ENCODE measurements around the gene AHNAK.
"Not testable (repeated sequence)": the region's sequence is repeated elsewhere in the genome, so short reads cannot be mapped to it uniquely, and the experiment has no call there.

AHNAK gene

DNA sequence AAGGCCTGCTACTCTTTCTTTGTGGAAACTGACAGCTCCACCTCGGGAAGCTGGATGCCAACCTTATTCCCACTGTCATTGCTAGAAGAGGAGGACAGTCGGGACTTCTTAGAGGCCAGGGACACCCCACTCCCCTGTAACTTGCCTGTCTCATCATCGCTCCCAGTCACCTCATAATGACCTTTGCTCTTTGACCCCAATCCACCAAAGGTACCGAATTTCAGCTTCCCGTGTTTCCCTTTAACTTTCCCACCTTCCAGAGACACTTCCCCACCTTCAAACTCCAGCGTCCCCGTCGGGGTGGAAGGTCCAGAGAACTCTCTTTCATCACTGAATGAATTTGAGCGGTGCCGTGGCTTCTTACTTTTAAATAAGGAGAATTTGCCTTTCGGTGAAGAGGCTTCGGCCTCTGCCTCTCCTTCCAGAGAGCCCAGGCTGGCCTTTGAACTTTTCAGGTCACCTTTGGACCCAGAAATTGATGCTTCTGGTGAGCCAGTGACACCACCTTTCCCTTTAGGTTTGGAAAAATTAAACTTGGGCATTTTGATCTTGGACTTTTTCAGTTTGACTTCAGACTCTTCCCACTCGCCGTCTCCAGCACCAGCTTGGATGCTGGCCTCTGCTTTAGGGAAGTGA is 29.8 kb downstream of the AHNAK start:
- no peak for DNase-seq (ENCODE audit: low spot score)

DNA sequence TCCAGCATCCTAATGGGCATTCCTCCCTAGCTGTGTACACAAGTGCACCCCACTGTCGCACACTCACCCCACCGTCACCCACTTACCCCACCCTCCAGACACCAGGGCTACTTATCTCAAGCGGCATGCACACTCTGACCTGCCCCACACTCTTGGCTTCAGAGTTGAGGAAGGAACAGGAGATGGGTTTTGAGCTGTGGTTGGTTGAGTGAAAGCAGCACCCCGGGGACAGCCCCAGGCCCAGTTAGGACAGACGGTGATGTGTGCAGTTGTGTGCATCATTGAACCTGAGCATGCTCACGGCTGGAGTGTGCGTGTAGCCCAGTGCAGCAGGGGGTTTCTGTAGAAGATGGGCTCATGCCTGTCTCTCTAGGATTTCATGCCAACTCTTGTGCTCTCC is 32.5 kb downstream of the AHNAK start:
- DNase-seq (ENCODE audit: low spot score): no peak

DNA sequence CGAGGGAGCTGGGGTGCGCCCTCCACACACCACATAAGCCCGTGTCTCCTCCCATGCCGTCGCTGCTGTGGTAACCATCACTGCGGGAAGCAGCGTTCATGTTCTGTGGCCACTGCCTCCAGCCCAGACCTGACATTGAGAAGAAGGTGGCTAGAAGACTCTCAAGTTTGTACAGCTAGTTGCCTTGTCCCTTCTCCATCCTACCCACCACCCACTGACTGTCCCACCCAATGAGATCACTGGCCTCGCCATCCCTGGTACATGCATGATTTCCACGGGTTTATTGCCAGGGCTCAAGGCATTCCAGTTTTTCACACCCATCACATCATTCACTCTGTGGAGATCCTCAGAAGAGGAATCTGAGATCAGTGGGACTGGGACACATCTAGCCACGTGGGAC is 33.0 kb downstream of the AHNAK start:
- no peak for DNase-seq (ENCODE audit: low spot score)

DNA sequence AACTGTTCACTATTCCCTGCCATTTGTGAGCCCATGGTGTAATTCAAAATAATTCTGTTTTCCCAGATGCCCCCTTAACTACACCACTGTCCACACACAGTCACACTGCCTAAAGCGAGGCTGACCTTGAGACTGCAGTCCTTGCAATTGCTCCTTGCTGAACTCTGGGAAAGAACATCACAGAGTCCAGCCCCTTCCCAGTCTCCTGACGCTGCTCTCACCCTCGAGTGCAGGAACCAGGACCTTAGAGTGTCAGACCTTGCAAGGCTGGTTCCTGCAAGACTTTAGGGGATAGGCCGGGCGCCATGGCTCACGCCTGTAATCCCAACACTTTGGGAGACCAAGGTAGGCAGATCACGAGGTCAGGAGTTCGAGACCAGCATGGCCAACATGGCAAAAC is 33.6 kb downstream of the AHNAK start:
- no peak for DNase-seq (ENCODE audit: low spot score)

DNA sequence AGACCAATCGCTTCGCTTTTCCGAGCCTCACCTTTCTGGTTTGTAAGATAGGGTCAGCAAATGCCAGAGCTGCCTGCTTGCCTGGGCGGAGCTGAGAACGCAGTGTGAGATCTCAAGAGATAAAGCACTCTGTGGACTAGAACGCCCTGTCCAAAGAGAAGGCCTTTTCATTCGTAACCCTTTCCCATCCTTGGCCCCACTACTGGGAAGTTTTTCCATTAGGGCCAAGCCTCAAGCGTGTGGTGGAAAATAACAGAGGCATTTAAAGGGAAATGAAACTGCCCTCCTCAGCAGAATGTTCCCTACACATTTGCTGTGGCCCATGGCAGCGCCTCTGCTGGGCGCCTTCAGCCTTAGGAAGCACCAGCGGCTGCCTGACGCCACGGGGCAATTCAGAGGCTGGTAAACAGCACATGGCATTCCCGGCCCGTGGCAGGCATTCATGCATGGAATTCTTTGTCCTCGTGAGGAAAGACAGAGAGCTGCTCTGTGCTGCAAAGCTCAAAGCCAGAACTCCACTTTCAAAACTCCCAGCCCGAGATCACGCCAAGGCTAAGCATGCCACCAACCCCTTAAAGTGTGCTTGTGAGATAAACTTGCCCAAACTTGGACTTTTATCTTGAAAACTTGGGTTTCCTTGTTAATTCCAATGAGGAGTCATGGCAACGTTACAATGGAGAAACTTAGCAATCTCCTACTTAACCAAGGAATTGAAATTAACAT is 38.1 kb downstream of the AHNAK start:
- peak; percentile 93 for DNase-seq (ENCODE audit: low spot score)

DNA sequence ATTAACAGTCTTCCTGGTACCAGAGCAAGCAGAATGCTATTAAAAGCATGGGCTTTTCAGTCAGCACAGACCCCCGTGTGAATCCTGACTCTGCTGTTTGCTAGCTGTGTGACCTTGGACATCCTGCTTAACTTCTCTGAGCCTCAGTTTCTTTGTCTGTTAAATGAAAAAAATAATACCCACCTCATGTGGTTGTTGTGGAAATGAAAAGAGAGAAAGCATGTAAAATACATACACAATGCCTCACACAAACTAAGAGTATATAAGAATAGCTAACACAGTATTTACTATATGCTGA is 39.5 kb downstream of the AHNAK start:
- no peak for DNase-seq (ENCODE audit: low spot score)

DNA sequence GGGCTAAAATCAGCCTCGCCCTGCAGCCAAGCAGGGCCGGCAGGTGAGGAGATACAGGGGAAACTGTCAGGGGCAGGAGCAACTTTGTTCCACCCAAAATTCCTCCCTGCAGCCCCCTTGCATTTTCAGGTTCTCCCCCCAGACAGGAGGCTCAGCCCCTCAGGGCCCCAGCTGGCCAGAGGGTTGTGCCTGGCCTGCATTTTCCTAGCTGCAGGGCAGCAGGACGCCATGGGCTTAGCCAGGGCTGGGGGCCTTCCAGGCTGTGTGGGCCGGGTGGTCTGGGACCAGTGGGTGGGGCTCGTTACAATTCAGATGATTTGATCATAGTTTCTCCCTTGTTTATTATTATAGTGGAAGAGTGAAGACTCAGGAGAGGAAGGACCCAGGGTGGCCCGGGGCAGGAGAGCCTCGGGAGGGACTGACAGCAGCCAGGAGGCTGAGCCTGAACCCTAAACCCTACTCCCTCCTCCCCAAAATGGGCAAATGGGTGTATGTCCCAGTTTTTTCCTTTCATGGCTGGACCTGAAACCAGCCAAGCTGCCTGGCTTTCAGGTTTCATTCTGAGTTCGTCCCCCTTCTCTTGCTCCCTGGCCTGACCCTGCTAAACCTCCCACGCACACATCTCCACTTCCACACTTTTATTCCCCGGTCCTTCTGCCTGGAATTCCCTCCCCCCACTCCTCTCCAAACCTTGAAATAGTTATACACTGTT is 40.0 kb downstream of the AHNAK start:
- no peak for DNase-seq (ENCODE audit: low spot score)

DNA sequence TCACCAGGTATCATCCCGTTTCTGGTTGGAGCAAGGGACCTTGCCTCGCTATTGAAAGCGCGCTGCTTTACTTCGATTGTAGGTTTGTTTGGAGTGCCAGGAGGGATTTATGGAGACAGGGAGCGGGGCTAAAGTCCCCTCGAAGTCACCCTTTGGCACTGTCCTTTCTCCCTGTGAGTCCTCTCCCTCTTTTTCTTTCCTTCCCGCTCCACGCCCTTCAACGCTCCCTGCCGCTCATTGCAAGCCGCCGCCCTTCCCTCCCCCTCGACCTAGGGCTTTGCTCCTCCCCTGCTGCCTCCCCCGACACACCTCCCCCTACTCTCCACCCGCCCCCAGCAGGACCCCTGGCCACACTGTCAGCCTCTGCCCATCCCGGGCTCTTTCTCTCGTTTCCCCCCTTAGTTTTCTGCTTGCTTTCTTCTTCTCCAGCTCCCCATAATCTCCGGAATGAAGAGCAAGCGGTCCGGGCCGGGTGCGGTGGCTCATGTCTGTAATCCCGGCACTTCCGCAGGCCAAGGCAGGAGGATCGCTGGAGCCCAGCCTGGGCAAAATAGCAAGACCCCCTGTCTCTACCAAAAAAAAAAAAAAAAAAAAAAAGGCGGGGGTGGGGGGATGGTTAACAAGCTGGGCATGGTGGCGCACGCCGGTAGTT is 41.0 kb downstream of the AHNAK start:
- no peak for DNase-seq (ENCODE audit: low spot score)

DNA sequence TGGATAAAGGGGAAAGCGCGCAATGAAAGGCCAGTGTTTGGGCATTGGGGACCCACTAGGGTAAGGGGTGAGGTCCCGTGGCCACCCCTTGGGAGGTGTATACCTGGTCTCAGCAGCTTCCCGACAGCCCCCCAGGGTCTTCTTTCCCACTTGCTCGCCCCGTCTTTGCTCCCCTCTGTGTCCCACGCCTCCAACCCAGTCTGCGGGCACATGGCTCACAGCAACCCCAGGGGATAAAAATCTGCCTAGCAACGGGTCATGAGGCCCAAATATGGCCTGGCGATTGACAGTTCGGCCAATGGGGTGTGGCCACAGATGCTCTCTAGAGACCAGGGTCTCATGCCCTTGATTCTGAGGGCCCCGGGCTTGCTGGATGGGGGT is 41.6 kb downstream of the AHNAK start:
- no peak for DNase-seq (ENCODE audit: low spot score)

DNA sequence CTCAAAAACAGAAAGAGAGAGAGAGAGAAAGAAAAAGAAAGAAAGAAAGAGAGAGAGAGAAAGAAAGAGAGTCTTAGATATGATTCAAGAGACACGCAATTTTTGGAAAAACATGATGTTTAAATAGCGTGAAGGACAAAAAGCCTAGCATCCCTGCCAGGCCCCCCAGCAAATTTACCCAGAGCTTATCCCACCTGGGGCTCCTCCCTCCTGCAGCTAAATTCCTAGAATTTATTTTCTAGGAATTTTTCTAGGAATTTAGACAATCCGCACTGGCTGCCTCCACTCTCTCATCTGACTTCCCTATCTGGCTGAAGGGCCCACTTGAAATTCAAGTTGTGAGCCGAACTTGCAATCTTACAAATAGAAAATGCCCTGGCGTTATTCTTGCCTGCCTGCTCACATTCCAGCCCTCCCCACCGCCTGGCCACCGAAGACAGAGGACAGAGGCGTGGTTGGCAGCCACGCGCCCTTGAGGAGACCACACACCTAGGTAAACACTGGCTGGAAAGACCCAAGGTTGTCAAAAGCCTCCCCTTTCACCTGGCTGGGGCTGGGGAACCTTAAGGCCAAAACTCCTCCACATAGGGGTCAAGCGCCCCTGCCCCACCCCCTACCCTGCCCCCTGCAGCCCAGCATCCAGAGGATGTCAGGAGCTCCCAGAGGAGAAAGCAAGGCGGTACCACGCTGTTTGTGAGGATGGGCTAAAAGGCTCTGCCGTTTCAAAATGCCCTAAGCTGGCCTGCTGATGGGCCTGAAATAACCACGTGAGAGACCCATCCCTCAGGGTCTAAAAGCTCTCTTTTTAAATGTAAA is 42.2 kb downstream of the AHNAK start:
- no peak for DNase-seq (ENCODE audit: low spot score)

DNA sequence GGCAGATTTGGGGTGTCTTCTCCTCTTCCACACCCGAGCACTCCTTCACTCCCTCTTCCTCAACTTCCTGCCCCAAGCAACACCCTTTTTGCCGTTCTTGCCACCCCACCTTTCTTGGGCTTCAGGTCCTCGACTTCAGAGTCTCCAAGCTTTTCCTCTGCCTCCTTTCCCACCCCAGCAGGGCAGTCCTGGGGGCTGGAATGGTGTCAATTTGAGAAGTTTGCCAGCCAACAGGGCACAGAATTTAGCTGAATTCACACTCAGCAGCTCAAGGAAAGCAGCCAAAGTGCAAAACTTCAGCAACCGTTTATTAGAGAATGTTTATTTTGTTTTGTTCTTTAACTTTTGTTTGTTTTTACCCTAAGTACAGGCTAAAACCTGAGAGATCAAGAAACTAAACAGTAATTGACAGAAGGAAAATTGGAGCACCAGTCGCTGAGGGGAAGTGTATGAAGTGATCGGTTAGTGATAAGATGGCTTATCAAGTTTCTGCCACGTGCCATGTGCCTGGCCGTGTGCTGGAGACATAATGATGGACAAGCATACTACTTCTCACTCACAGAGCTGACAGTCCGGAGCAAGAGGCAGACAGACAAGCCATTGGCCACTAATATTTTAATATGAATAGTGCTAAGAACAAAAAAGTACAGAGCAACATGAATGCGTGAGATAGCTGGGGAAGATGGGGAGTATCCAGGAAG is 44.4 kb downstream of the AHNAK start:
- DNase-seq (ENCODE audit: low spot score): no peak

DNA sequence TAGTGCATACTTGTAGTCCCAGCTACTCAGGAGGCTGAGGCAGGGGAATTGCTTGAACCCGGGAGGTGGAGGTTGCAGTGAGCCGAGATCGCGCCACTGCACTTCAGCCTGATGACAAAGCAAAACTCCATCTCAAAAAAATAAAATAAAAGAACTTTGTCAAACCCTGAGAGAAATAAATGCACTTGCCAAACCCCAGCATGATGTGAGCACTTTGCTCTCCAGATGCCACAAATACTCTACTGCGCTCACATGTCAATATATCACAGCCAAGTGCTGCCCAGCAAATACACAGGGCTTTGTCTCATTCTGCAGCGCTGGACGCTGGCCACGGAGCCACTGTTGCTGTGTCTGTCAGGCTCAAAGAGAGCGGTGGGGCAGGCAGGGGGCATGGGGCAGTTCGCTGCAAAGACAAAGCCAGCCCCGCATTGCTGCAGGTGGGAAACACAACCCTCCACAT is 45.1 kb downstream of the AHNAK start:
- DNase-seq (ENCODE audit: low spot score): peak; percentile 77

DNA sequence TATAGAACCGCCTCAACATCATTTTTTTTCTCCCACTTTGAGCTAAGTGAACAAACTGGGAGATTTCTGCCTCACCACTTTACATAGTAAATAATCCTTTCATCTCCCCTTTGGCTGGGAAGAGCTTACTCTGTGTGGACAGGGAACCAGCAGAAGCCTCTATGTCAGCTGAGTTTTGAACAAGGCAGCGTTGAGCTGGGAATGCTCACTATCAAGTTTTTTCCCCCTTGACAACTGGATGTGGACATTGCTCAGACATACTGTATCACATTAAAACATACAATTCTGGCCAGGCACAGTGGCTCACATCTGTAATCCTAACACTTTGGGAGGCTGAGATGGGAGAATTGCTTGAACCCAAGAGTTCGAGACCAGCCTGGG is 46.0 kb downstream of the AHNAK start:
- DNase-seq (ENCODE audit: low spot score): no peak

DNA sequence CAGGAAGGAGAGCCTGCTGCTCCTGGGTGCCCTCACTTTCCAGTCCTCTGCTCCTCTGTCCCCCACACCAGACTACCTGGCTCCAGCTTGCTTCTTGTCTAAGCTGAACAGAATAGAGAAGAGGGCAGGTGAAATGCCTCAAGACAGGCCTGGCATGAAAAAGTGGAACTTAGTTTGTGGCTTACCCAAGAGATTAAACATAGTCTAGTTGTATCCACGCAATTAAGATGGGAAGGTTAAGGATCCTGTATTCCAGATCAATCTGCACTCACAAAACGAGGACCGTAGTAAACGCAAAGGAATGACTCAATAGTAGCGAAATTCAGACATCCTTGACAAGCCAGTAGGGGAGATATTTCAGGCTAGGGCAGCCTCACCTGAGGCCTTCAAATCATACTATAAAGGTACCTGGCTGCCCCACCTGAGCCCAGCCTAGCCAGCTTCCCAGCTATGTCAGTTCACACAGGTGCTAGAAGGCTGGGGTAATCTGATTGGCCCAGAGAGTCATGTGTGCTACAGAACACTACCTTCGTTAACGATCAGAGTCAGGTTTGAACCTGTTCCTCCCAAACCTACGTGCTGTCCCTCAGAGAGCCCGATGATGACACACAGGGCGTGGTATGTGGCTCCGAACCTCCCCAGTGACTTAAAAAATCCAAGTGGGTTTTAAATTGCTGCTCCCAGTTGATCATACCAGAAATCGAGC is 46.5 kb downstream of the AHNAK start:
- no peak for DNase-seq (ENCODE audit: low spot score)

DNA sequence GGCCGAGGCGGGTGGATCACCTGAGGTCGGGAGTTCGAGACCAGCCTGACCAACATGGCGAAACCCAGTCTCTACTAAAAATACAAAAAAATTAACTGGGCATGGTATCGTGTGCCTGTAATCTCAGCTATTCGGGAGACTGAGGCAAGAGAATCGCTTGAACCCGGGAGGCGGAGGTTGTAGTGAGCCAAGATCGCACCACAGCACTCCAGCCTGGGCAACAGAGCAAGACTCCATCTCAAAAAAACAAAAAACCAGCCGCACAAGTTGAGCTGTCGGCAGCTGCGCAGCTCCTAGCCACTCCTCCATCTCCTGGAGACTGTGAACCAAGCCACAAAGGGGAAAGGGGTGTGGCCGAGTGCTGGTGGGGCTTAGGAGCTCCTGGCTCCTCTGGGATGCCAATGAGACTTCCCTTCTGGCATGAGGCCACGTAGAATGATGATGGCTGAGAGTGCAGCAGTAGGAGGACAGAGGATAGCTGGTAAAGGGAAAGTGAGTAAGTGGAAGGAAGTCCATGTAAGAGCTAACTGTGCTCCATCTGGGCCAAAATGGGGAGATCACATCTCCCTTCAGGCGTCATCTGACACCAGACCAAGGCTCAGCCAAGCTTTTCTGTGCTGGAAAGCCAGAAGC is 47.2 kb downstream of the AHNAK start:
- not testable (repeated sequence) for DNase-seq (ENCODE audit: low spot score)

DNA sequence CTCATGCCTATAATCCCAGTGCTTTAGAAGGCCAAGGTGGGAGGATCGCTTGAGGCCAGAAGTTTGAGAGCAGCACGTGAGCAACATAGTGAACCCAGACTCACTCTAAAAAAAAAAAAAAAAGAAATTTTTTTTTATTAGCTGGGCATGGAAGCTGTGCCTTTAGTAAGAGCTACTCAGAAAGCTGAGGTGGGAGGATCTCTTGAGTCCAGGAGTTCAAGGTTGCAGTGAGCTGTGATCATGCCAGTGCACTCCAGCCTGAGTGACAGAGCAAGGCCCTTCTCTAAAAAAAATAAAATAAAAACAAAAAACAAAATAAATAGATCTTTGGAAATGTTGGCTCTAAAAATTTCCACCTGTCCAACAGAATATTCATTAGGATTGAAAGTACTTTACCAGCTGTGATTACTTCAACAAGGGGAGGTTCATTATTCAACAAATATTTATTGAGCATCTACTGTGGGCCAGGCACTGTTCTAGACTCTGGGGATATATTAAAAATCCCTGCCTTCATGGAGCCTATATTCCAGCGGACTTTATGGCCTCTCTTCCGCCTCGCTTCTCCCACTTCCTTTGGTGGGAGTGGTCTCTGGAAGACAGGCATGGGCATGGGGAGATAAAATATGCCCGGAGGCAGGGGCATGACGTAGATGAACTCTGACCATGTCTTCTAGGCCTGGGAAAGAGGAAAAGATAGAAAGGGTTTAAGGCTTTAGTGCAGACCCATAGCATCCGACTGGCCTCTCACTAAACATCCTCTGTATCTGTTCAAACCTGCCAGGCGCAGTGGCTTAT is 47.9 kb downstream of the AHNAK start:
- no peak for DNase-seq (ENCODE audit: low spot score)

DNA sequence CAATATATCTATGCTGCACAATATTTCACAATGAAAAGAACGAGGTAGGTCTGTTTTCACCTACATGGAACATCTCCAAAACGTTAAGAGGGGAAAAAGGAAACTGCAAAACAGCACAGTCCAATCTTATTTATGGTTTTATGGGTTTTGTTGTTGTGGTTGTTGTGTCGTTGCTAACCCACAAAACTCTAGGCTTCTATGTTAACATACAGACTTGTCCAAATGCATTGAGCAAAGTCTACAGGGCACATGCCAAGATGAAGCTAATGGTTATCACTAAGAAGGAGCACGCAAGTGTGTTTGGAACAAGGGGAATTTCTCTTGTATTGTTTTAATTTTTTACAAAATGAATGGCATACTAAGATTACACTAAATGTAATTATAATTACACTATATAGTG is 48.6 kb downstream of the AHNAK start:
- DNase-seq (ENCODE audit: low spot score): no peak

DNA sequence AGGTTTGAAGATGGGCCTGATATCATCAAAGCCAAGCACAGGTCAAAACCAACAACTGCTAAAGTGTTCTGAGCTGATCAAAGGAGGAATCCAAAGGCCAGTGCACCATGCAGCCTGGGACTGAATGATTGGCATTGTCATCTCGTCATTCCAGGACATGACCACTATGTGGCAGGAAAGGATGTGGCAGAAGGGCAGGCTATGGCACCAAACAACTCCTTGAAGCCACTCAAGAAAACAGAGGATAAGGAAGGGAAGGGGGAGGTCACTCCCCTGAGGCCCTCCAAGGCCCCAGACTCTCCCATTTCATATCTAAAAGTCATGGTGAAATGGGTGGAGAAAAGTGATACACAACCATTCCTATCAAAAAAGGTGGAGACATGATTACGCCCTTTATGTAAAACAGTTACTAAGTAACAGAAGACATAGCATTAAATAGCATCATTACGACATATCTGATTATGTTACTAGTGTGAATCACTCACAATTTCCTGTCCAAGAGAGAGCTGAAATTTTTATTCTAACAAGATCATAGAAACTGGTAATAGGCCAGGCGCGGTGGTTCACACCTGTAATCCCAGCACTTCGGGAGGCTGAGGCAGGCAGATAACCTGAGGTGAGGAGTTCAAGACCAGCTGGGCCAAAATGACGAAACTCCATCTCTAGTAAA is 49.3 kb downstream of the AHNAK start:
- peak; percentile 69 for DNase-seq (ENCODE audit: low spot score)

DNA sequence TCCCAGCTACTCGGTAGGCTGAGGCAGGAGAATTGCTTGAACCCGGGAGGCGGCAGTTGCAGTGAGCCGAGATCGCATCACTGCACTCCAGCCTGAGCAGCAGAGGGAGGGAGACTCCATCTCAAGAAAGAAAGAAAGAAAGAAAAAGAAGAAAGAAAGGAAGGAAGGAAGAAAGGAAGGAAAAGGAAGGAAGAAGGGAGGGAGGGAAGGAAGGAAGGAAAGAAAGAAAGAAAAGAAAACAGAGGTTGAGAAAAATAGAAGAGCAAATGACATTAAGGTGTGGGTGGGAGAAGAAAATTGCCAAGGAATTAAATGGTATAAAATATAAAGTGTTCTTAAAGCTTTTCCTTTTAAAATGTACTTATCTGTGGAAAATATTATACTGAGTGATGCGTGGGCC is 49.9 kb downstream of the AHNAK start:
- DNase-seq (ENCODE audit: low spot score): no peak

Data from COLO829 (cell line).